IMR-90 (cell line): Measurements from ENCODE around the gene DZANK1.

ENCODE experiments used
- CTCF ChIP-seq: conservative IDR thresholded peaks from 2 replicates; pipeline ENCODE4 v1.5.1; 2012; ENCODE audit warnings: mild to moderate bottlenecking, low read depth, low read length, improper control_type of control experiment
- RAD21 ChIP-seq: IDR thresholded peaks from 2 replicates; pipeline ENCODE4 v1.6.1; 2012; ENCODE audit warnings: low read length, improper control_type of control experiment

- TF ChIP-seq RAD21 (no peak), CTCF (no peak)
Observed at GRCh38 chr20:18427214-18427613, 39.6 kb downstream of the DZANK1 start.
